MG63 (cell line): Measurements from ENCODE around the gene DUSP15. TPM values are rescaled to one million over a fixed set of nuclear protein-coding genes. Genes with fewer than 3 reads are reported as not detected.

ENCODE experiments used
- DNase-seq: peaks from one replicate; pipeline ENCODE4 v3.0.0-alpha.2; 2020
- H3K27me3 ChIP-seq: fragments of 250-450 bp; sonication (Bioruptor Pico); 2 replicates; pipeline ENCODE4 v1.5.1; 2020; ENCODE audit warnings: mild to moderate bottlenecking, moderate library complexity
- H3K36me3 ChIP-seq: fragments of 250-450 bp; sonication (Bioruptor Pico); 2 replicates; pipeline ENCODE4 v1.5.1; 2020; ENCODE audit warnings: mild to moderate bottlenecking, moderate library complexity
- H3K4me3 ChIP-seq: fragments of 250-450 bp; sonication (Bioruptor Pico); 2 replicates; pipeline ENCODE4 v1.5.1; 2020; ENCODE audit warnings: mild to moderate bottlenecking, moderate library complexity
- H3K9me3 ChIP-seq: fragments of 250-450 bp; sonication (Bioruptor Pico); 2 replicates; pipeline ENCODE4 v1.5.1; 2020; ENCODE audit warnings: mild to moderate bottlenecking, moderate library complexity
- total RNA-seq: library from RNA; depleted of rRNA; stranded (reverse); fragments of >200 nt; shearing (Covaris generic); gene quantifications from 2 replicates; pipeline ENCODE4 v1.2.3, GENCODE V29; 2014; ENCODE audit warnings: low replicate concordance

The DUSP15 gene
- total RNA-seq, 1 experiment from 2014 or later = 1.9 TPM

DNA sequence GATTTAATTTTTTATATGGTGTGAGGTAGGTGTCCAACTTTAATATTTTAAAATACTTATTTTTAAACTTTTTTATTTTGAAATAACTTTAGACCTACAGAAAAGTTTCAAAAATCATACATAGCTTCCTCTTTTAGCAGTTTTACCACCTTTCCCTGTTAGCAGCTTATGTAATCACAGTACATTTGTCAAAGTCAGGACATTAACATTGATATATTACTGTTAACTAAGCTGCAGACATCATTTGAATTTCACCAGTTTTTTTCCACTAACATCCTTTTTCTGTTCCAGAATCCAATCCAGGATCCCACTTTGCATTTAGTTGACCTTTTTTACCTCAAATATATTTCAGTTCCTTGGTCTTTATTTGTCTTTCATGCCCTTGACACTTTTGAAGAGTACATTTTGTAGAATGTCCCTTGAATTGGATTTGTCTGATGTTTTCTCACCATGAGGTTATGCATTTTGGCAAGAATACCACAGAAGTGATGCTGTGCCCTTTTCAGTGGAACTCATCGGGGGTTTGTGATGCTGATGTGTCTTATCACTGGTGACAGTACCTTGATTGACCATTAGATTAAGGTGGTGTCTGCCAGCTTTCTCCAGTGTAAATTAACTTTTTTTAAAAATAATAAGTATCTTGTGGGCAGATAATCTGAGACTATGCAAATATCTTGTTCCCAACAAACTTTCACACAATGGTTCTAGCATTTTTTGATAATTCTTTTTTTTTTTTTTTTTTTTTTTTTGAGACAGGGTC is 33.5 kb upstream of the DUSP15 start:
- Histone ChIP-seq H3K4me3 (no peak overlapping the region), H3K9me3 (no peaks in the 10 kb centered on the region), H3K27me3 (no peaks in the 10 kb centered on the region), H3K36me3 (no peaks in the 10 kb centered on the region)
- no peak for DNase-seq

DNA sequence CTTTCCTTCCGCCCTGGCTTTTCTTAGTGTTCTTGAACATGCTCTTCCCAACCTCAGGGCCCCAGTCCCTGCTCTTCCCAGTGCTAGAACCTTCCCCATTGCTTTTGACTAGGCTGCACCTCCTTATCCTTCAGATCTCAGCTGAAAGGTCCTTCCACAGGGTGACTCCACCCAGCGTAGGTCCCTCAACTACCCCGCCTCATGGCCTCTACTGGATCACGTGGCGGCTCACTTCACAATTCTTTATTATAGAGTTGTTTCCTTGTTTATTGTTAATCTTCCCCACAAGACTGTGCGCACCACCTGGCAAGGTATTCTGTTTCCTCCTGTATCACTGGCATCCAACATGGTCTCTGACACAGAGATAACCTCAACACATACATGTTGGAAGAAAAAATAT is 31.3 kb upstream of the DUSP15 start:
- H3K9me3 ChIP-seq = no peaks in the 10 kb centered on the region
- no peak overlapping the region for H3K4me3 ChIP-seq
- H3K36me3 ChIP-seq = no peaks in the 10 kb centered on the region
- no peaks in the 10 kb centered on the region for H3K27me3 ChIP-seq
- DNase-seq = no peak

DNA sequence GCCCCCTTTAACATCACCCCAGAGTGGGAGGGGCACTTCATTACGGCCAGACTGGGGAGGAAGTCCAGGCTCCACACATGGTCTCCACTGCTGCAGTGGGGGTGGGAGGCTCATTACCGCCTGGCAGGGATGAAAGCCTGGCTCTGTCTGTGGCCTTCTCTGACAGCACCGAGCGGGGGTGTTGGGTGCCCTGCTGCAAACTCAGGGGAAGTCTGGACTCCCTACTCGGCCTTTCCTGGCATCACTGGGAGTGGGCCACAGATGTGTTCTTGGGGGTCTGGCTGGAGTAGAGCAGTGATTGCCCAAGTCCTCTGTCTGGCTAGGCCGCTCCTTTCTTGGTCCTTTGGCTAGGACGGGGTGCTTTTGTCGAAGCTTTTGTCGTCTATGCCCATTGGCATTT is 27.2 kb upstream of the DUSP15 start:
- H3K36me3 ChIP-seq = no peaks in the 10 kb centered on the region
- no peaks in the 10 kb centered on the region for H3K27me3 ChIP-seq
- DNase-seq = no peak
- no peak overlapping the region for H3K4me3 ChIP-seq
- H3K9me3 ChIP-seq = no peaks in the 10 kb centered on the region

- Histone ChIP-seq H3K4me3 (no peak overlapping the region), H3K27me3 (no peaks in the 10 kb centered on the region), H3K36me3 (no peaks in the 10 kb centered on the region), H3K9me3 (no peaks in the 10 kb centered on the region)
- no peak for DNase-seq
Measured at GRCh38 chr20:31896049-31896448, 25.7 kb upstream of the DUSP15 start.

DNA sequence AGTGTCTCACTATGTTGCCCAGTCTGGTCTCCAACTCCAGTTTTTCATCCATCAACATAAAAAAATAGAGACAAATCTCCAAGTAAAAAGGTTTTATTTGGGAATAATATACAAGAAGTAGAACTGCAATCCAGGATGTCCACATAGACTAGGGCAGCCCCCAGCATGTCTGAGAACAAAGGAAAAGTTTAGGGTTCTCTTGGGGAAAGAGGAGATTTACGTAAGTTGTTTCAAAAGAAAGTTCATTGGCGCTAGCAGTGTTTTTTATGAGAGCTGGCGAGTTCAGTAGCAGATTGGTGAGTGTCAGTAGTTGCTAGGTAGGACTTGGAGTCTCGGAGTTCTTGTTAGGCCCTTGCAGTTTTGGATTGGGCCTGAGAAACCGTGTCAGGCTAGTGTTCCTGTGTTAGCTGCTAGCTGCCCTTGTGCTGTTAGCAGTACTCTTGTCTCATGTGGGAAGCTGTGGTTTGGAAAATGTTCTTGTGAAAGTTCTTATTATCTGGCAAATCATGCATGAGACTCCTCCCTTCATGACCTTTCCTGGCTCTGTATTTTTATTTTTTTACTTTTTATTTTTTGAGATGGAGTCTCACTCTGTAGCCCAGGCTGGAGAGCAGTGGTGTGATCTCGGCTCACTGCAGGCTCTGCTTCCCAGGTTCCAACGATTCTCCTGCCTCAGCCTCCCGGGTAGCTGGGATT is 24.8 kb upstream of the DUSP15 start:
- Histone ChIP-seq H3K36me3 (no peaks in the 10 kb centered on the region), H3K4me3 (no peak overlapping the region), H3K9me3 (no peaks in the 10 kb centered on the region), H3K27me3 (no peaks in the 10 kb centered on the region)
- DNase-seq = peak; percentile 52

DNA sequence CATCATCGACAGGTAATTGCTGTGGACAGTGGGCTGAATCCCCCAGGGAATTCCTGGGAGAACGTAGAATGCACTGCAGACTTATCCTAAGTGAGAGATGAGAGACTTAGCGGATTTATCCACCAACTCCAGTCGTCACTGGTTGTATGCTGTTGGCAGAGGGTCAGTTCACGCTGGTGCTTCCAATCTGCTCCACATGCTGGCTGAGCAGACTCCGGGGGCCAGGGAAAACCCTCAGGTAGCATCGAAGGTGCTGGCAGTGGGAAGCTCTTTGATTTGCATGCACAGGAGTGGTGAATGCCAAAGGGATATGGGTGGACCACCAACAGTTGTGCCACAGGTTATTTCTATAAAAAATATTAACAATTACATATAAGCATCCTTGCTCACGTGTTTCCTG is 20.3 kb upstream of the DUSP15 start:
- Histone ChIP-seq H3K4me3 (no peak overlapping the region), H3K9me3 (no peaks in the 10 kb centered on the region), H3K27me3 (no peaks in the 10 kb centered on the region), H3K36me3 (no peaks in the 10 kb centered on the region)
- no peak for DNase-seq

DNA sequence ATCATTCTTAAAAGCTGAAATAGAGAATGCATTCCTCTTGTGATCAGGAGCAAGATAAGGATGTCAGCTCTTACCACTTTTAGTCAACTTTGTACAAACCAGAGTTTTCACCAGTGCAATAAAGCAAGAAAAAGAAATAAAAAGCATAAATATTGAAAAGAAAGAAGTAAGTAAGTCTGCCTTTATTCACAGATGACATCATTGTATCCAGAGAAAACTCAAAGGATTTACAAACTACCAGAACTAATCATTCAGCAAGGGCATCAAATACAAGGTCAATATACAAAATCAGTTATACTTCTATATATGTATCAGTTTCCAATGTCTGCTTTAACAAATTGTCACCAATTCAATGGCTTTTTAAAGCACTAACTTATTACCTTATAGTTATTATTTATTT is 13.5 kb upstream of the DUSP15 start:
- H3K36me3 ChIP-seq = no peaks in the 10 kb centered on the region
- no peak overlapping the region for H3K4me3 ChIP-seq
- H3K27me3 ChIP-seq = no peaks in the 10 kb centered on the region
- no peak for DNase-seq
- no peaks in the 10 kb centered on the region for H3K9me3 ChIP-seq

DNA sequence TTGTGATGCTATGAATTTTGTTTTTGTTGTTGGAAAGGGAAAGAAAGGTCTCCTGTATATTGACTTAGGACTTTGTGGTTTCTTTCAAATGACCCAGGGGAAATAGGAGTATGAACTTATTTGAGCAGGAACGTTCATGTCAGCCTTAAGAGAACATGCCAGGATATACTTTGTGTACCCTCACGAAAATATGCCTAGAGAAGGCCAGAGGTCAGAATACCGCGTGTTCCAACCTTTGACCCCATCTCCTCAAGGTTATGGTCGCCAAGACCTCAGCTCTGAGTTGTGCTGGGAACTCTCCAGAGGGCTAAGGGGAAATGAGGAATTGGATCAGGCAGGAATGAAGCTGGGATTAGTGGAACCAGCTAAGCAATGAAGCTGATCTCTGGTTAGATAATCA is 11.6 kb upstream of the DUSP15 start:
- DNase-seq = no peak
- Histone ChIP-seq H3K27me3 (no peaks in the 10 kb centered on the region; the same call in 1 of the 2 replicates), H3K9me3 (no peaks in the 10 kb centered on the region), H3K36me3 (no peaks in the 10 kb centered on the region), H3K4me3 (no peak overlapping the region)

DNA sequence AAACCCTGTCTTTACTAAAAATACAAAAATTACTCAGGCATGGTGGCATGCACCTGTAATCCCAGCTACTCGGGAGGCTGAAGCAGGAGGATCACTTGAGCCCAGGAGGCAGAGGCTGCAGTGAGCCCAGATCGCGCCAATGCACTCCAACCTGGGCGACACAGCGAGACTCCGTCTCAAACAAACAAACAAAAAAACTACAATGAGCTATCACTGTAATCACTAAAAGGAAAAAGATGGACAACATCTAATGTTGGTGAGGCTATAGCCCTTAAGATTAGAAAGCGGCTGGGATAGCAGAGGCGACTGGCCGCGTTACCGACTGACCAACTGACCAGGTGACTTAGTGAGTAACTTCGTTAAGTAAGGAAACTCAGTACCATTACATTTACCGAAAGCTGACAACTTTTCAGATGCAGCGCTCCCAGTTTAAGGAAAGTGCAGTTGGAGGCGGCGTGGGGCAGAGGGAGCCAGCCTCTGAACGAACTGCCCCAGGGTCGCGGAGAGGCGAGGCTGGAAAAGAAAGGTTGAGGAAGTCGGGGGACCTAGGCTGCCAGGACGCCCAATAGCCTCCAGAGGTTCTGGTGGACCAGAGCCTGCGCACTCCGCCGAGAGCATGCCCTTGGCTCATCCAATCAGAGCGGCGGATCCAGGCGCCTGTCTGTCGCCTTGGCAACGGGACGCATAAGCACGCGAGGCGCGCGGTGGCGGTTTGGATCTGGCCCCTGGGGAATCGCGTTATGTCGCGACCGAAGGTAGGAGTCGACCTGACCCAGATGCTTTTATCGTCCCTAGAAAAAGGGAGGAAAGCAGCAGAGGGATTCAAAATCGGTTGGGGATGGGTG is 9.0 kb upstream of the DUSP15 start:
- DNase-seq = peak; percentile 91
- H3K9me3 ChIP-seq = no peaks in the 10 kb centered on the region
- H3K4me3 ChIP-seq = peak overlapping the region; percentile 70
- H3K36me3 ChIP-seq = no peaks in the 10 kb centered on the region
- H3K27me3 ChIP-seq = no peaks in the 10 kb centered on the region; the same call in 1 of the 2 replicates

DNA sequence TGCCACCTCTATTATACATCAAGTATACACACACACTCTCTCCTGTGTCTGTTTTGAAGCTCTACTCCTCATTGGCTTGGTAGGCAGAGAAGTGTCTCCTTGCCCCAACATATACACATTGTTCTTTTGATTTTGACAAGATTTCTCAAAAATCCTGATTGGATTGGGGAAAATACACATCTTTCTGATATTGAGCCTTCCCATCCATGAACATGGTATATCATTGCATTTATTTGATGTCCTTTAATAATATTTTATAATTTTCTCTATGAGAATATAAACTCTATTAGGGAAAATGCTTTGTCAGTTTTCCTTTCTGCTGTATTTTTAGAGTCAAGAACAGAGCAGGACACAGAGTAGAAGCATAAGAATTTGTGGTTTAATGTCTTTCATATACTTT is 7.4 kb upstream of the DUSP15 start:
- Histone ChIP-seq H3K27me3 (no peaks in the 10 kb centered on the region; the same call in 1 of the 2 replicates), H3K4me3 (no peak overlapping the region), H3K9me3 (no peaks in the 10 kb centered on the region), H3K36me3 (no peaks in the 10 kb centered on the region)
- DNase-seq = no peak

DNA sequence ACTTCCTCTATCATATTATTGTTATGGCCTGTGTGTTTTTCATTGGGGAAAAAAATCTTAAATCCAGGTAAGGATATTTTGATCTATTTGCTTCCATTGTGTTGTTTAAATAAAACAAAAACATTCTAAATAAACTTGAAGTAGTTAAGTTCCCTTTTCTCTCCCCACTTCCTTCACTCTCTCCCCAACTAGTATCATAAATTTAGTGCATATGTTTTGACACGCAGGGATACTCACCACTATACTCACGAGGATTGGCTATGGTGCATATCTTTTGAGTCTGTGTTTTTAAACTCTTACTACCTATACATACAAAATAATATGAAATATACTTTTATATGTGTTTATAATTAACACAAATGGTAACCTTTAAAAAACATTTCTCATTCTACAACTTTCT is 5.3 kb upstream of the DUSP15 start:
- Histone ChIP-seq H3K9me3 (no peaks in the 10 kb centered on the region), H3K27me3 (peaks cover 9% of the 10 kb centered on the region), H3K4me3 (no peak overlapping the region), H3K36me3 (no peaks in the 10 kb centered on the region)
- DNase-seq = no peak

DNA sequence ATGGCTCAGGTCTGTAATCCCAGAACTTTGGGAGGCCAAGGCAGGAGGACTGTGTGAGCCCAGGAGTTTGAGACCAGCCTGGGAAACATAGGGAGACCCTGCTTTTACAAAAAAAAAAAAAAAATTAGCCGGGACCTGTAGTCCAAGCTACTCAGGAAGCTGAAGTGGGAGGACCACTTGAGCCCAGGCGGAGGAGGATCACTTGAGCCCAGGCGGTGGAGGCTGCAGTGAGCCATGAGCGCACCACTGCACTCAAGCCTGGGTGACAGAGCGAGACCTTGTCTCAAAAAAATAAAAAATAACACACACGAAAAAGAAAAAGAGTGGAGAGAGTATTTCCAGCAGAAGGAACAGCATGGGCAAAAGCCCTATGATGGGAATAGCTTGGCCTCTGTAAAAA is 2.1 kb upstream of the DUSP15 start:
- Histone ChIP-seq H3K36me3 (no peaks in the 10 kb centered on the region), H3K9me3 (no peaks in the 10 kb centered on the region), H3K4me3 (no peak overlapping the region), H3K27me3 (peaks cover 16% of the 10 kb centered on the region)
- DNase-seq = no peak

GRCh38 chr20:31871618-31871954 is 1.3 kb upstream of the DUSP15 start:
- H3K9me3 ChIP-seq = no peaks in the 10 kb centered on the region
- no peak for DNase-seq
- H3K36me3 ChIP-seq = no peaks in the 10 kb centered on the region
- H3K4me3 ChIP-seq = no peak overlapping the region
- H3K27me3 ChIP-seq = peaks cover 16% of the 10 kb centered on the region

DNA sequence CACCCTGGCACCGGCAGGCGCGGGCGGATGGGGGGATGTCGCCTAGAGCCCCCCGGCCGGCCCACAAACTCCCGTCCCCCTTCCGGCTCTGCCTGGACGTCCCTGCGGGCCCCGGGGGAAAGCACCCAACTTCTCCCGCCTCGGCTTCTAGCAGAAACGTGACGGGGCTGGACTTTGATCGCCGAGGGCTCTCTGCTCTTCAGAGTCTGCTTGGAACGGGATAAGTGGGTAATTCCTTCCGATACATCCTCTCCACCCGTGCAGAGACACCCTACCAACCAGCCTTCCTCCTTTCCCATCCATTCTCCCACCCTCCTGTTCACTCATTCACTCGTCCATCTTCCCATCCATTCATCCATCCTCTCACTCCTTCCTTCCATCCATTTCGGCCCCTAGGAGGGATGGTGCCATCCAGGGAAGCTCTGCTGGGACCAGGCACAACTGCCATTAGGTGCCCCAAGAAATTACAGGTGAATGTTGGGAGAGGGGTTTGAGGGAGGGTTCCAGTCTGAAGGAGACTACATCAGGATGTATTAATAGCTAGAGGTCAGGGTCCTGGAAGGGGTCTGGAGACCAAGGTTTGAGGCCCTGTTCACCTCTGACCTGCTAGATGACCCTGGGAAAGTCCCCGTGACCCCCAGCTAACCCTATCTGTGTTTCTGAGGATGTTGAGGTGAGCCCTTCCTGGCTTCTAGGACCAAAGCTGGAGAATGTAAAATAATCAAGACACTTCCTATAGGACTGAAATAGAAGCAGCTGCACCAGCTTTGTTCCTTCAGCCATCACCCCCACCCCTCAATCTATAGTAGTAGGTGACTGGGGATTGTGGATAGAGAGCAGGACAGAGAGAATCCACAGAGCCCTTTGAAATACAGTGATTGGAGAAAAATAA is 645 bp upstream of the DUSP15 start:
- DNase-seq = no peak
- Histone ChIP-seq H3K9me3 (no peaks in the 10 kb centered on the region), H3K4me3 (peak overlapping the region; percentile 23; the same call in 1 of the 2 replicates), H3K27me3 (peaks cover 16% of the 10 kb centered on the region), H3K36me3 (no peaks in the 10 kb centered on the region)

GRCh38 chr20:31869673-31869941 is 720 bp downstream of the DUSP15 start:
- no peak for DNase-seq
- H3K9me3 ChIP-seq = no peaks in the 10 kb centered on the region
- peaks cover 16% of the 10 kb centered on the region for H3K27me3 ChIP-seq
- no peak overlapping the region for H3K4me3 ChIP-seq
- H3K36me3 ChIP-seq = no peaks in the 10 kb centered on the region

DNA sequence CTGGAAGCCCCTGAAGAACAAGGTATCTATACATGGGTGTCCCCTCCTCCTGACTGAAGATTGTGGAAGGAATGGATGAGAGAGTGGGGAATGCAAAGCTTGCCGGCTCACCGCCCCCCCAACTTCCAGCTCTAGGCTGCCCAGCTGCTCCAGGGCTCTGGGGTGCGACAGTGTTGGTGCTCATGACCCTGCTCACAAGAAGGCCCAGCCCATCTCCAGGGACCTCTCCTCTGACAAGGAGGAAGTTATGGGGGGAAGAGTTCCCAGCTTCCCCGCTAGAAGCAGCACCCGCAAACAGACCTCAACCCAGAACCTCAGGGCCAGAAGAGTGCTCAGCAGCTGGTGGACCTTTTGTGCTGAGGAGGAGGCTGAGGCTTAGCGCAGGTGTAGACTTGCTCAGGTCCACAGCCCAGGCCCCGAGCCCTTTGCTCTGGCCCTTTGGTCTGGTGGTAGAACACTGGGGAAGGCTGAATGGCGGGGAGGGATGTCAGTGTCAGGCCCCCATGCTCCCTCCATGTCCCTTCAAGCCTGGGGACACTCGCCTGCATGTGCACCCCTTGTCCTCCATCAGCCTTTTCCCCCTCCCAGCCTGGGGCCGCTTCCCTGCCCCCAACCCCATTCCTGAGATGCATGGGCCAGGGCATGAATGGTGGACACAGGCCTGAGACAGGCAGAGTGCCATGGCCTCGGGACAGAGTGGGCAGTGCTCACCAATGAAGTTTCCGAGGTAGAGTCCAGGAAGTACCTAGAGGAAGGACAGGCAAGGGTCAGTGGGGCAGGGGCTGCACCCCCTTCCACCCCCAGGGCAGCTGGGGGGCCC is 1.3 kb downstream of the DUSP15 start:
- DNase-seq = no peak
- peaks cover 16% of the 10 kb centered on the region for H3K27me3 ChIP-seq
- no peak overlapping the region for H3K4me3 ChIP-seq
- no peaks in the 10 kb centered on the region for H3K36me3 ChIP-seq
- H3K9me3 ChIP-seq = no peaks in the 10 kb centered on the region
